PFSK-1 (cell line): ENCODE measurements around the gene NRG3.

Source experiments
- FOXP2 ChIP-seq: optimal IDR thresholded peaks from 2 replicates; pipeline ENCODE3; 2011; ENCODE audit warnings: borderline replicate concordance, control low read depth, inconsistent platforms; ENCODE audit not compliant: insufficient read depth; ENCODE audit errors: extremely low read length, extremely low read depth
- POLR2AphosphoS5 ChIP-seq: IDR thresholded peaks from 2 replicates; pipeline ENCODE4 v1.6.1; 2012; ENCODE audit warnings: low read depth, mild to moderate bottlenecking, control low read depth, low read length, moderate library complexity
- REST ChIP-seq, 2 experiments: IDR thresholded peaks; 2 replicates each; pipeline versions ENCODE4 v1.6.1 to v1.8.0; 2011 to 2012; ENCODE audit warnings: low read depth in 2 of 2, low read length in 2 of 2, control low read depth in 1 of 2, inconsistent platforms in 1 of 2, mild to moderate bottlenecking in 1 of 2, moderate library complexity in 1 of 2; ENCODE audit not compliant: insufficient read depth in 1 of 2
- SIN3A ChIP-seq: IDR thresholded peaks from 2 replicates; pipeline ENCODE4 v1.6.1; 2012; ENCODE audit warnings: mild to moderate bottlenecking, low read length, moderate library complexity, borderline replicate concordance; ENCODE audit not compliant: insufficient read depth
- TAF1 ChIP-seq: IDR thresholded peaks from 2 replicates; pipeline ENCODE4 v1.6.1; 2012; ENCODE audit warnings: low read length, control low read depth, borderline replicate concordance; ENCODE audit not compliant: insufficient read depth

The NRG3 gene

DNA sequence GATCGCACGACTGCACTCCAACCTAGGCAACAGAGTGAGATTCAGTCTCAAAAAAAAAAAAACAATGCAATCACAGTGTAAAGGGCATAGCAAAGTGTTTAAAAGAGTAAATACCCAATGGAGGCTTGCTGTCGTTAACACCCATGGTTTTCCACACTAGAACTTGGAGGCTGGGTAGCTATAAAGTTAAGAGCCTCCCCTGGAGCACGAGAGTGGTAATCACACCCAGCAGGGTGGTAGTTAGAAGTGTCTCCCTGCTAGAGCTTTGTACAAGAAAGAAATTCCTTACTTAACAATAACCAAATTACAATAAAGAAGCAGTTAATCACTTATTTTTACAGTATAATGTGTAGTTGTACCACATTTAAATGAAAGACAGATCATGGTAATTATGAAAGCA is 1078.9 kb downstream of the NRG3 start:
- TF ChIP-seq REST (IDR thresholded peaks at IDR 0.05; ENCODE audit: insufficient read depth in 1 of 2, low read depth in 2 of 2, low read length in 2 of 2): no peak
- TF ChIP-seq FOXP2: no peak
- no peak for TF ChIP-seq POLR2AphosphoS5
- TF ChIP-seq SIN3A: no peak
- TF ChIP-seq TAF1: no peak

- TF ChIP-seq REST (IDR thresholded peaks at IDR 0.05; ENCODE audit: insufficient read depth in 1 of 2, low read depth in 2 of 2, low read length in 2 of 2) (no peak), FOXP2 (no peak), TAF1 (no peak), SIN3A (no peak), POLR2AphosphoS5 (no peak)
These were observed 1086.9 kb downstream of the NRG3 start for GRCh38 chr10:82961864-82962263.

DNA sequence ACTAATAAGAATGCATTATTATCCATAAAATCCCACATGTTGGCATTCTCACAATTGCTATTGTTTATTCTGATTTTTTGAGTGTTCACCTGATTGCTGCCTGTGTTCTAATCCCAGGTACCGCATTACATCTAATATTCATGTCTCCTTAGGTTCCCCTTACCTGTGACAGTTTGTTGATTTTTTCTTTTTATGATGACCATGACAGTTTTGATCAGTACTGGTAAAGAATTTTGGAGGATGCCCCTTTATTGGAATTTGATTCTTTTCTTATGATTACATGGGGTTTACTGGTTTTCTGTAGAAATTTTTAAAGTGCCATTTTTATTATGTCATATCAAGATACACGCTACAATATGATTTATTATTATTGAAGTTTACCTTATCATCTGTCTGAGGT is 1091.1 kb downstream of the NRG3 start:
- TF ChIP-seq SIN3A (no peak), FOXP2 (no peak), POLR2AphosphoS5 (no peak), TAF1 (no peak), REST (IDR thresholded peaks at IDR 0.05; ENCODE audit: insufficient read depth in 1 of 2, low read depth in 2 of 2, low read length in 2 of 2) (no peak)

- TF ChIP-seq REST (IDR thresholded peaks at IDR 0.05; ENCODE audit: insufficient read depth in 1 of 2, low read depth in 2 of 2, low read length in 2 of 2) (no peak), FOXP2 (no peak), POLR2AphosphoS5 (no peak), SIN3A (no peak), TAF1 (no peak)
These were observed 1093.5 kb downstream of the NRG3 start for GRCh38 chr10:82968533-82968932.

- TF ChIP-seq POLR2AphosphoS5 (no peak), TAF1 (no peak), FOXP2 (no peak), REST (IDR thresholded peaks at IDR 0.05; ENCODE audit: insufficient read depth in 1 of 2, low read depth in 2 of 2, low read length in 2 of 2) (no peak), SIN3A (no peak)
These were observed 1094.4 kb downstream of the NRG3 start for GRCh38 chr10:82969405-82969804.
